H1 (cell line): ENCODE results near the gene SLC13A5. TPM values are rescaled to one million over a fixed set of nuclear protein-coding genes. Genes with fewer than 3 reads are reported as not detected.

Experiments
- CREB1 ChIP-seq: IDR thresholded peaks from 2 replicates; pipeline ENCODE4 v1.6.1; 2012; ENCODE audit warnings: inconsistent platforms
- KDM4A ChIP-seq: IDR thresholded peaks from one replicate; pipeline ENCODE4 v1.7.1; 2012; ENCODE audit warnings: low read depth, mild to moderate bottlenecking, moderate library complexity, low read length, inconsistent platforms; ENCODE audit not compliant: severe bottlenecking
- MAFK ChIP-seq: IDR thresholded peaks from 2 replicates; pipeline ENCODE4 v1.6.1; 2012; ENCODE audit warnings: low read depth, mild to moderate bottlenecking, improper control_type of control experiment, low read length
- NANOG ChIP-seq: IDR thresholded peaks from 2 replicates; pipeline ENCODE4 v1.6.1; 2011; ENCODE audit warnings: low read length, low read depth, mild to moderate bottlenecking, inconsistent platforms; ENCODE audit not compliant: insufficient read depth, poor library complexity, severe bottlenecking
- POU5F1 ChIP-seq: IDR thresholded peaks from 2 replicates; pipeline ENCODE4 v1.6.1; 2011; ENCODE audit warnings: low read depth, mild to moderate bottlenecking, low read length, moderate library complexity
- SIN3A ChIP-seq, 2 experiments: IDR thresholded peaks in 1 of 2; conservative IDR thresholded peaks in 1 of 2; 2 replicates each; pipeline ENCODE4 v1.6.1; 2011 to 2012; ENCODE audit warnings: low read length in 2 of 2, improper control_type of control experiment in 1 of 2, low read depth in 1 of 2, mild to moderate bottlenecking in 1 of 2
- SP2 ChIP-seq: IDR thresholded peaks from 2 replicates; pipeline ENCODE4 v1.6.1; 2012; ENCODE audit warnings: mild to moderate bottlenecking, low read length, inconsistent platforms
- SUZ12 ChIP-seq: fragments of 200-600 bp; sonication (generic); IDR thresholded peaks from 2 replicates; pipeline ENCODE4 v1.6.1; 2012; ENCODE audit warnings: mild to moderate bottlenecking, inconsistent platforms, low read length, moderate library complexity, mixed read lengths
- YY1 ChIP-seq: IDR thresholded peaks from 2 replicates; pipeline ENCODE4 v1.6.1; 2011; ENCODE audit warnings: low read depth, mild to moderate bottlenecking, low read length
- polyA plus RNA-seq, 7 experiments: library from polyadenylated mRNA; depleted of rRNA in 3 of 7; stranded (reverse) in 5 of 7; unstranded in 2 of 7; fragments of >200 nt in 5 of 7; fragments of 200-250 nt in 2 of 7; gene quantifications; 1 replicate in 5 of 7; 2 replicates in 1 of 7; 4 replicates in 1 of 7; pipeline versions ENCODE4 v1.2.1 to v1.2.3, GENCODE V29; 2011 to 2013; ENCODE audit warnings: missing spikeins in 2 of 7, mixed read lengths in 2 of 7
- total RNA-seq: library from RNA; stranded (reverse); fragmentation: NEBNext Ultra II Directional; extraction: Animal tissue kit (Norgen Biotek cat#: 25700); gene quantifications from 2 replicates; pipeline ENCODE4 v1.2.1, GENCODE V29; 2021

SLC13A5 gene
- total and polyA plus RNA-seq, 2 of the 8 experiments (the other 6 are each of a cell fraction or from before 2014, with no cell fraction given): 2.1 to 2.6 TPM

- TF ChIP-seq KDM4A (peak; percentile 64), POU5F1 (no peak), SP2 (no peak), NANOG (no peak), SUZ12 (peak; percentile 30; the same call in 1 of the 2 replicates), YY1 (no peak), SIN3A (conservative IDR thresholded peaks at IDR 0.05 in 1 of 2, IDR thresholded peaks at IDR 0.05 in 1 of 2; ENCODE audit: low read depth in 1 of 2, low read length in 2 of 2) (no peak; a peak in 1 of 4 replicates), CREB1 (no peak), MAFK (no peak)
- TF ChIP-seq, all 59 proteins: peak for 9
Measured at GRCh38 chr17:6713130-6713917, at the start of gene SLC13A5 (continued).
